ENCODE data around the gene RPL7L1.
"Not testable (repeated sequence)": the region's sequence is repeated elsewhere in the genome, so short reads cannot be mapped to it uniquely, and the experiment has no call there.

The RPL7L1 gene

DNA sequence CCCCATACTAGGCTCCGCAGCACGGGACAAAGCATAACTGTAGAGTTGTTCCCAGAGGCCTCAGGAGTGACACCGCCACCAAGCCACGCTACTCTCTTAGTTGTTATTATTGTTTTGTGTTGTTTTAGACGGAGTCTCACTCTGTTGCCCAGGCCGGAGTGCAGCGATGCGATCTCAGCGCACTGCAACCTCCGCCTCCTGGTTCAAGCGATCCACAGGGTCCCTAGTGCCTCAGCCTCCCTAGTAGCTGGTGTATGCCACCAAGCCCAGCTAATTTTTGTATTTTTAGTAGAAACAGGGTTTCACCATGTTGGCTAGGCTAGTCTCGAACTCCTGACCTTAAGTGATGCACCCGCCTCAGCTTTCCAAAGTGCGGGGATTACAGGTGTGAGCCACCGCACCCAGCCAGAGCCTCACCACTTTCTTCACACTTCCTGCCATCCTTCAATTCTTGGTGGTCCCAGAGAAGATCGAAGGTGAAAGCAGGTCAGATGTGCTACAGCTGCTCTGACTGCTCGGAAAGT, 11.8 kb downstream of the RPL7L1 start:
- no peak for DNase-seq (ENCODE audit: low read depth, low spot score)

DNA sequence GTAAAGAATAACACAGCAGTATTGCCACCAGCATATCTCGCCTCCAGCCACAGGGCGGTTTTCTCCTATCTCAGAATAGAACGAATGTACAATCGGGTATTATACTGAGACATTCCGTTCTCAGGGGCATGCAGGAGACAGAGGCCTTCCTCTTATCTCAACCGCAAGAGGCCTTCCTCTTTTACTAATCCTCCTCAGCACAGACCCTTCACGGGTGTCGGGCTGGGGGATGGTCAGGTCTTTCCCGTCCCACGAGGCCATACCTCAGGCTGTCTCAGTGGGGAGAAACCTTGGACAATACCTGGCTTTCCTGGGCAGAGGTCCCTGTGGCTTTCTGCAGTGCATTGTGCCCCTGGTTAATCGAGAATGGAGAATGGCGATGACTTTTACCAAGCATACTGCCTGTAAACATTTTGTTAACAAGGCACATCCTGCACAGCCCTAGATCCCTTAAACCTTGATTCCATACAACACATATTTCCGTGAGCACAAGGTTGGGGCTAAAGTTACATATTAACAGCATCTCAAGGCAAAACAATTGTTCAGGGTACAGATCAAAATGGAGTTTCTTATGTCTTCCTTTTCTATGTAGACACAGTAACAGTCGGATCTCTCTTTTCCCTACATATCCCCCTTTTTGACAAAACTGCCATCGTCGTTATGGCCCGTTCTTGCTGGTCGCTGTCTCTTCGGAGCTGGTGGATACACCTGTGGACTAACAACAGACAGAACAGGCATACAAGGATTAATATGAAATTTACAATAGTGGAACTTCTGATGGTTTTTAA, 14.8 kb downstream of the RPL7L1 start:
- DNase-seq (ENCODE audit: low read depth, low spot score), result not testable (repeated sequence)

DNA sequence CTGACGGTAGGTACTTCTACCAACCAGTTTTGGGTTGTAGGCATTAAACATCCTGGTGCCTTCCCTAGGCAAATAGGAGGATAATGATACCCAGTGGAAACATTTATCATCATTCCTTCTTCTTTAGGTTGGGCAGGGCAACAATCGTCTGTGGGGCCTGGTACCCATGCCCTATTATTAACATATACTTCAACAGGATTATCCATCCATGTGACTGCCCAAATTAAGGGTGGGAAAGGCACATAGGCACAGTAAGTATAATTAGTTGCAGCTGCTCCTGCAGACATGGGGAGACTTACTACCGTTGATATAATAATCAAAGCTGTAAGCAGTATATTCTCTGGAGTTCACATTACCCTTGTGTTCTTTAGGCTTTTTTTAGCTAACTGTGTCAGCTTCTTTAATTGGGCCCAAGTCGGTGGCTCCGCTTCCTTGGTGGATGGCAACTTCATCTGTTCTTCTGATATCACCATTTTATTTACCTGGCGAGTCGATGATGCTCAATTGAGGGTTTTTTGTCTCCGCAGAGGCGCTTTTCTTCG, 16.8 kb downstream of the RPL7L1 start:
- DNase-seq (ENCODE audit: low read depth, low spot score), result no peak

DNA sequence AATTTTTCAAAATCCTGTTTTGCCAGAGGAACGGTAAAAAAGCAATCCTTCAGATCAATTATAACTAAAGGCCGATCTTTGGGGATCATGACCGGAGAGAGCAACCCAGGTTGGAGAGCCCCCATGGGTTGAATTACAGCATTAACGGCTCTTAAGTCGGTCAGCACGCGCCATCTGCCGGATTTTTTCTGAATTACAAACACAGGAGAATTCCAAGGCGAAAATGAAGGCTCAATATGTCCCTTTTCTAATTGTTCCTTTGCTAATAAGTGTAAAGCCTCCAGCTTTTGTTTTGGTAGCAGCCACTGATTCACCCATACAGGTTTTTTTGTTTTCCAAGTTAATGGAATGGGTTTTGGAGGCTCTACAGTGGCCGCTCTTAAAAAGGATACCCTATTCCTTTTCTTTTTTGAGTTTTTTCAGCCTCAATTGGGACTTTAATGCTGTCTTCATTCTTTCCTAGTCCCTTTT, 19.5 kb downstream of the RPL7L1 start:
- peak; percentile 42 for DNase-seq (ENCODE audit: low read depth, low spot score)

DNA sequence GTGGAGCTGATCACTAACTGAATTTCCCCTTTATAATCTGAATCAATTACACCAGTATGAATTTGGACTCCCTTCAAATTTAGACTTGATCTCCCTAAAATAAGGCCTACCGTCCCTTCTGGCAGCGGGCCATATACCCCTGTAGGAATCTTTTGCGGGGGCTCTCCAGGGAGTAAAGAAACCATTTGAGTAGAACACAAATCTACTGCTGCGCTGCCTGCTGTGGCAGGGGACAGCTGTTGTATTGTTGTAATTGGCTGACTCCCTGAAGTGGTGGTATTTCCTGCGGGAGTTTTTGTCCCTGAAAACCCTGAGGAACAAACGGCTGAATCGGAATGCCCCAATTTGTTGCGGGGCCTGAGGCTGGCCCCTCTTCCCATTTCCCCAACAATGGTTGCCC, 20.5 kb downstream of the RPL7L1 start:
- no peak for DNase-seq (ENCODE audit: low read depth, low spot score)

DNA sequence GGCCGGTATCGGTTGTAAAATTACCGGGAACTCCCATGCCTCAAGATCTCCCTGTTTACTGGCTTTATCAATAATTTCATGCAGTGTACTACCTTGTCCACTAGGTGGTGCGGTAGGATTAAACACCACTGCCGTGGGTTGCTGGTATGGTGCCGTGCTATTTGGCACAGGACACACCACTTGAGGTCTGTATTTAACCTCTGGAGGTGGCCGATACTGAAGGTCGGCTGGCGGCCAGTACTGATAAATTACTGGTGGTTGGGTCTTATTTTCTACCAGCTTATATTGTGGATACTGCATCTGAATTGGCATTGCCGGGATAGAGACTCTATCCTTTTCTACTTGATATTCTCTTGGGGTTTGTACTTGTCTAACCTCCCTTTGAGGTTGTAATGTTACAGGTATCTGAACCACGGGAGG, 22.1 kb downstream of the RPL7L1 start:
- DNase-seq (ENCODE audit: low read depth, low spot score), result peak; percentile 44

DNA sequence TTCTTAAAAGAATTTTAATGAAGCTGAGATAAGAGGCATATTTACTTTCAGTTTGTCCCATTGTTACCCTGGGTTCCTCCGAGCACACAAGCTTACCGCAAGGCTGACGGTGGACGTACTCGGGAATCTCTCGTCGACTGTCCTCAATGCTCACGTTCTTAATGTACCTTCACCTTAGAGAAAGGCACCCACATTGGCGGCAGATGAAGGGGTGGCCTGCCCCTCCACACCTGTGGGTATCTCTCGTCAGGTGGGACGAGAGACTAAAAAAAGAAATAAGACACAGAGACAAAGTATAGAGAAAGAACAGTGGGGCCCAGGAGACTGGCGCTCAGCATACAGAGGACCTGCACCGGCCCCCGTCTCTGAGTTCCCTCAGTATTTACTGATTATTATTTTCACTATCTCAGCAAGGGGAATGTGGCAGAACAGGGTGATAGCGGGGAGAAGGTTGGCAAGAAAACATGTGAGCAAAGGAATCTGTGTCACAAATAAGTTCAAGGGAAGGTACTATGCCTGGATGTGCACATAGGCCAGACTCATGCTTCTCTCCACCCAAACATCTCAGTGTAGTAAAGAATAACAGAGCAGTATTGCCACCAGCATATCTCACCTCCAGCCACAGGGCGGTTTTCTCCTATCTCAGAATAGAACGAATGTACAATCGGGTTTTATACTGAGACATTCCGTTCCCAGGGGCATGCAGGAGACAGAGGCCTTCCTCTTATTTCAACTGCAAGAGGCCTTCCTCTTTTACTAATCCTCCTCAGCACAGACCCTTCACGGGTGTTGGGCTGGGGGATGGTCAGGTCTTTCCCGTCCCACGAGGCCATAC, 23.2 kb downstream of the RPL7L1 start:
- not testable (repeated sequence) for DNase-seq (ENCODE audit: low read depth, low spot score)

DNA sequence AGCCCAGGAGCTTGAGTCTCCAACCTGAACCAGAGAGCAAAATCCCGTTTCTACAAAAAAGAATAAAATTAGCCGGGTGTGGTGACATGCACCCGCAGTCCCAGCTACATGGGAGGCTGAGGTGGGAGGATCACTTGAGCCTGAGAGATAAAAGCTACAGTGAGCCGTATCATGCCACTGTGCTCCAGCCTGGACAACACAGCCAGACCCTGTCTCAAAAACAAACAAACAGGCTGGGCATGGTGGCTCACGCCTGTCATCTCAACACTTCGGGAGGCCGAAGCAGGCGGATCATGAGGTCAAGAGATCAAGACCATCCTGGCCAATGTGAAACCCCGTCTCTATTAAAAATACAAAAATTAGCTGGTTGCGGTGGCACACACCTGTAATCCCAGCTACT, 25.1 kb downstream of the RPL7L1 start:
- no peak for DNase-seq (ENCODE audit: low read depth, low spot score)

DNA sequence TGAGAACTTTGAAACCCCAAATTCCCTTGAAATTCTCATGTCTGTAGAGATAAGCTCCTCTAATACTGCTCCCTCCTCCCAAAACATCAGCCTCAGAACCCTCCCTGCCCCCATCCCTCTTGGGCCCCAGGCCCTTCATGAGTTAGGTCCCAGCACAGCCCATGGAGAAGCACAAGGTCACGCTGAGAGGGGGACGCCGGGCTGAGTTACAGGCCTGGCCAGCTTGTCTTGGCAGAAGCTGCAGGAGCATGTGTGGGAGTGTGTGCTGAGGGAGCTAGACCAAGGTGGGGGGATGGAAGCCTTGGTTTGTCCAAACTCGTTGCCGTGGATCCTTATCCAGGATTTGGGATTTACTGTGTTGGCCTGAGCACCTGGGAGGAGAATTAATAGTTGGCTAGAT, 27.9 kb downstream of the RPL7L1 start:
- no peak for DNase-seq (ENCODE audit: low read depth, low spot score)

DNA sequence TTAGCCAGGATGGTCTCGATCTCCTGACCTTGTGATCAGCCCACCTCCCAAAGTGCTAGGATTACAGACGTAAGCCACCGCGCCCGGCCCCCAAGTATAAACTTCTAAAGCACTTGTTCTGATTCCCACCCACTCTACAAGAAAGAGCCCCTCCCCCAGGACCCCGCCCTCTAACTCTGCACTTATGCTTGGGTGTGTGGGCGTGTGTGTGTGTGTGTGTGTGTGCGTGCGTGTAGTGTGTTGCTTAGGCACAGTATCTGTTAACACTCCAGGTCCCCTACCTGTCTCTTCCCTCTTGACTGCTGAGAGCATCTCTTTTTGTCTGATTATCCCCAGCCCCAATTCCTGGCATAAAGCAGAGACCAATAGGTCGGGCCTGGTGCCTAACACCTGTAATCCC, 30.4 kb downstream of the RPL7L1 start:
- DNase-seq (ENCODE audit: low read depth, low spot score), result no peak

DNA sequence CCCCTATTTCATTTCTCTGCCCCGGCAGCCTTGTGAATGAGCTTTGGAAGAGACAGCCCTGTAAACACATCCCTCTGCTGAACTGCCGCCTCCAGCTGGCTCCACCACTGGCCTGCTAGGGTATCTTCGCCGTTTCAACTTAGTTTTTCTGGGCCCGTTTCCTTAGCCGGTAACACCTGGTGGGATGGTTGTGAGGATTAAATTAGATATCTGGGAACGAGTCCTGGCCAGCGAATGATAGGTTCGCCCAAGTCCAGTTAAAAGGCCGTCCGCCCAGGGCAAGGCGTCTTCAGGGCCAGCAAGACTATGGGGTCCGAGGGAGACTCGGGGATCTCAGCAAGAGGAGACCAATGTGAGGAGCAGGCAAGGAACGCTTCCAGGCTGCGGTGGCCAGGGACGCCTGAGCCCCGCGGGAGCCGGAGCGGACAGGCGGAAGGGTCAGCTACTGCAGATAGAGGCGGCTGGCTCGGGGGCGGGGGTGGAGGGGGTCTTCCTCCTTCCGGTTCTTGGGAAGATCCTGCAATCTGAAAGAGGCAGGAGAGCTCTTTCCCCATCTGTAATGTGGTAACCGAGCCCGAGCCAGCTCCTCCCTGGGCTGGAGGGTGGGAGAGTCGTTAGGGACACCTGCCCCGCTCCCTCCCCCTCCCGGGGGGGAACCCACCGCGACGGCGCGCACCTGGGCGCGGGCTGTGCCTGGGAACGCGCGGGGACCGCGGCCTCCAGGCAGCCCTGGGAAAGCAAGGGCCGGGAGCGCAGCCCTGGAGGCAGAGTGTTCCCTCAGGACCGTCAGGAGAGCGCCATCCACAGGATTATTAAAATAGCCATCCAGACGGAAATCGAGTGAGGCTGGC, 32.0 kb downstream of the RPL7L1 start:
- no peak for DNase-seq (ENCODE audit: low read depth, low spot score)

DNA sequence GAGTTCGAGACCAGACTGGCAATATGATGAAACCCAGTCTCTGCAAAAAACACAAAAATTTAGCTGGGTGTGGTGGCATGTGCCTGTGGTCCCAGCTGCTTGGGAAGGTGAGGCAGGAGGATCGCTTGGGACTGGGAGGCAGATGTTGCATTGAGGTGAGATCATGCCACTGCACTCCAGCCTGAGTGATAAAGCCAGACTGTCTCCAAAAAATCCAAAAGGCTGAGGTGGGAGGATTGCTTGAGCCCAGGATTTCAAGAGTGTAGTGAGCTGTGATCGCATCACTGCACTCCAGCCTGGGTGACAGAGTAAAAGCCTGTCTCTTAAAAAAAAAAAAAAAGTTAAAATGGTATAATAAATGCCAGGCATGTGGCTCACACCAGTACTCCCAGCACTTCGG, 35.1 kb downstream of the RPL7L1 start:
- no peak for DNase-seq (ENCODE audit: low read depth, low spot score)

DNA sequence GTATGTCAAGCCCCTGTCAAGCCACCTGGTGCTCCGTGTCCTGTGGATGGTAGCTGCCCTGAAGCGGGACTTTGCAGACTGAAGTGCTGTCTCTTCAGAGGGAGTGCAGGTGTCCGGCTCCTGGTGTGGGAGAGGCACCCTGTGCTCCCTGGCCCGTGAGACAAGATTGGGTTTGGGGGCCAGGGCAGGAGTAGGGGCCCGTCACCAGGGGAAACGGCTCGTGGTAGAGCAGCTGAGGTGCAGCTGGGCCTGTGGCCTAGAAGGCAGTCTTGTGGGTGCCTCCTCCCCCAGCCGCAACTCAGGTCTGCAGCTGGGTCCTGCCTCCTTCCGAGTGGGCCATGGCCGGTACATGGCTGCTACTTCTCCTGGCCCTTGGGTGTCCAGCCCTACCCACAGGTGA, 36.3 kb downstream of the RPL7L1 start, which contains the start of gene PTCRA:
TSS of gene PTCRA (plus strand) at position 322 of the 400 bp plus-strand sequence. CDS start at position 339, 17 bp downstream.
- DNase-seq (ENCODE audit: low read depth, low spot score), result no peak

DNA sequence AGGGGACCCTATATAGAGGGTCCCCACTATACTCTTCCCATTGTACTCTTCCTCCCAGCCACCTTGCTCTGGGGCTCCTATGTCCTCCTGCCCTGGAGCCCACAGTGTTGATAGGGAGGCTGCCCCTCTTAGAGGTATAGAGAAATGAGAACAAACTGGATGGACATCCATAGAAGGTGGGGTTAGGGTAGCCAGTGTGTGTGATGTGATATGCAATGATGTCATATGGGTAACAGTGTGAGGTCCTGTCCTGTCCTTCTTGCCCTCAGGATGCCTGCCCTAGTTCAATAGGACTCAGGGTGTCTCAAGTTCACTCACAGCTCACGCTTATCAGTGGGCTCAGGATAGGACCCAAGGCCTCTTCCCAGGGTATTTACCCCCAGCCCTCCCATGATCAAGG, 36.9 kb downstream of the RPL7L1 start:
- no peak for DNase-seq (ENCODE audit: low read depth, low spot score)

DNA sequence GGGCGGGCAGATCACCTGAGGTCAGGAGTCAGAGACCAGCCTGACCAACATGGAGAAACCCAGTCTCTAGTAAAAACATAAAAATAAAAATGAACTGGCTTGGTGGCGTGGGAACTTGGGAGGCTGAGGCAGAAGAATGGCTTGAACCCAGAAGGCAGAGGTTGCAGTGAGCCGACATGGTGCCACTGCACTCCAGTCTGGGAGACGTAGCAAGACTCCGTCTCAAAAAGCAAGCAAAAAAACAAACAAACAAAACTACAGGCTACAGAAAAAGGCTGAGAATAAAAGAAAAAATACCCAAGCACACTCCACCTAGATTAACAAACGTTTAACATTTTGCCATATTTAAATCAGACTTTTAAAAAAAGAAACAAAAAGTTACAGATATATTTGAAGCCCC, 42.4 kb downstream of the RPL7L1 start:
- DNase-seq (ENCODE audit: low read depth, low spot score), result no peak

DNA sequence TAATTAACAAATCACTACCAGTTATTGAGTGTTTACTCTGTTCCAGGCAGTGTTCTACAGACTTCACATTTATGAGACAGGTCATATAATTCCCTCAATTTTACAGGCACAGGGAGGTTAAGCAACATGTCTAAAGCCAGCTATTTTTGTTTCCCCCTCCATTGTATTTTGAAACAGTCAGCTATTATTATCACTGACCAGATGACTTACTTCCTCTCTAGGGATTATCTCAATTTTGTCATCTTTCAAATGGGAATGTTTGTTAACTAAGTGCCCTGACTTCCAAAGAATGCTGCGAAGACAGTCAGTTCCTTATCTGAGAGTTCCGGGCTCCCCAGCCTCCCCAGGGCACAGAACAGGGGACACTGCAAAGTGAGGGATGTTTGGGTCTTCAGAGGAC, 44.2 kb downstream of the RPL7L1 start:
- no peak for DNase-seq (ENCODE audit: low read depth, low spot score)

DNA sequence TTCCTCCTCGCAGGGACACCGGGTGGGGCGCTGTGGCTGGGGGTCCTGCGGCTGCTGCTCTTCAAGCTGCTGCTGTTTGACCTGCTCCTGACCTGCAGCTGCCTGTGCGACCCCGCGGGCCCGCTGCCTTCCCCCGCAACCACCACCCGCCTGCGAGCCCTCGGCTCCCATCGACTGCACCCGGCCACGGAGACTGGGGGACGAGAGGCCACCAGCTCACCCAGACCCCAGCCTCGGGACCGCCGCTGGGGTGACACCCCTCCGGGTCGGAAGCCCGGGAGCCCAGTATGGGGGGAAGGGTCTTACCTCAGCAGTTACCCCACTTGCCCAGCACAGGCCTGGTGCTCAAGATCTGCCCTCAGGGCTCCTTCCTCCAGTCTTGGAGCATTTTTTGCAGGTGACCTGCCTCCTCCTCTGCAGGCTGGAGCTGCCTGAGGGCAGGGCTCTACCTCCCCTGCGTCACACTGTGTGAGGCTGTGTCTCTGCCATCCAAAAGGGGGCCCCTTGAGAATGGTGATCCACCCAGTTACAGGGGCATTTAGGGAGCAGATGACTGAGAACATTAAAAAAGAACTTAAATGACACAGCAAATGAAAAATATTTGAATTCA, 45.9 kb downstream of the RPL7L1 start:
- no peak for DNase-seq (ENCODE audit: low read depth, low spot score)

DNA sequence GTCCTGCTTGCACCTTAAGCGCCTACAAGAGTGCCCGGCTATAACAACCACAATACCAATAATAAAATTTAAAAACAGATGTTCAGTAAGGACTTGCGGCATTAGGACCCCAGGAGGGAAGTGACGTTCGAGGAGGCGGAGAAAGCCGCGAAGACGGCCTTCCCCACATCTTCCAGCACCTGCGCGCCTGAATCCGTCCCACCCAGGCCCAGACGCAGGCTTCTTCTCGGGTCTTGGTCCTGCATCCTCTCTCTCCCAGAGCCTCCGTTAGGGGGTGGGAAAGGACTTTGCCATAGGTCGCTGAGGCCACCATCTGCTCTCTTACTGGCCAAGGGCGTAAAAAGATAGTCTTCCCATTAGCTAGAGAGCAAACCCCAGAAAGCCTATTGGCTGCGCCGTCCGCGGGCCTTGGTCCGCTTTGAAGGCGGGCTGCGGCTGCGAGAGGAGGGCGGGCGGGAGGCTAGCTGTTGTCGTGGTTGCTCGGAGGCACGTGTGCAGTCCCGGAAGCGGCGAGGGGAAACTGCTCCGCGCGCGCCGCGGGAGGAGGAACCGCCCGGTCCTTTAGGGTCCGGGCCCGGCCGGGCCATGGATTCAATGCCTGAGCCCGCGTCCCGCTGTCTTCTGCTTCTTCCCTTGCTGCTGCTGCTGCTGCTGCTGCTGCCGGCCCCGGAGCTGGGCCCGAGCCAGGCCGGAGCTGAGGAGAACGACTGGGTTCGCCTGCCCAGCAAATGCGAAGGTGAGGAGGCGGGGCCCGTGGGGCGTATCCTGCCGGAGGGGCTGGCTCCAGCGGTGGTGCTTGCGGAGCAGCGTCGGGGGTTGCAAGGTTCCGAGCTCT, 49.8 kb downstream of the RPL7L1 start, which contains the start of gene CNPY3:
TSS of gene CNPY3 (plus strand) at position 495 of the 835 bp plus-strand sequence. CDS start at position 586, 91 bp downstream.
- peak; percentile 88 for DNase-seq (ENCODE audit: low read depth, low spot score)

DNA sequence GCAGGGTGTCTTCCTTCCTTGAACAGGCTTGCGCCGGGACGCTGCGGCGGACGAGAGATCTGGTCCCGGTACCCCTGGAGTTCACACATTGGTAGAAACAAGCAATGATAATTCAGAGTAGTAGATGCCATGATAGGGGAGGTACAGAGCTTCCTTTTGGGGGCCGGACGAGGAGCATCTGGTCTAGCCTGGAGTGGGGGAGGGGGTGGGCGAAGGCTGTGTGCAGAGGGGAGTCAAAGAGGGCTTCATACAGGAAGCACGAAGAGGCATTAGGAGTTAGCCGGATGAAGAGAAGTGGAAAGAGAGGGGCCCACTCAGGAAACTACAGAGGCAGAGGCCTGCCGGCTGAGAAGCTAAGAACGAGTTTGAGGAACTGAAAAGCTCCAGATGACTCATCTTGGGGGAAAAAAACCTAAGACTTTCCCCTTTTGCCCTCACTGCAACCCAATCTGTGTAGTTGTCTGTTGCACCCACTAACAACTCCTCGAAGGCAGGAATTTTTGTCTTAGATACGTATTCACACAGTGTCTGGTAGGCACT, 50.5 kb downstream of the RPL7L1 start:
- peak; percentile 25 for DNase-seq (ENCODE audit: low read depth, low spot score)
